Testis (tissue), 2 donors: ENCODE data around the gene POLD3.

Experiments used
- CTCF ChIP-seq, 3 experiments: fragments of 450-650 bp in 2 of 3; fragments of 200-600 bp in 1 of 3; sonication (generic) in 1 of 3; IDR thresholded peaks; one replicate each; pipeline ENCODE4 v1.5.1; 2016 to 2019; ENCODE audit warnings: antibody characterized with exemption in 3 of 3, mild to moderate bottlenecking in 2 of 3, moderate library complexity in 1 of 3
- POLR2A ChIP-seq: fragments of 450-650 bp; IDR thresholded peaks from one replicate; pipeline ENCODE4 v1.6.1; 2017; ENCODE audit warnings: antibody characterized with exemption, mild to moderate bottlenecking, moderate library complexity

DNA sequence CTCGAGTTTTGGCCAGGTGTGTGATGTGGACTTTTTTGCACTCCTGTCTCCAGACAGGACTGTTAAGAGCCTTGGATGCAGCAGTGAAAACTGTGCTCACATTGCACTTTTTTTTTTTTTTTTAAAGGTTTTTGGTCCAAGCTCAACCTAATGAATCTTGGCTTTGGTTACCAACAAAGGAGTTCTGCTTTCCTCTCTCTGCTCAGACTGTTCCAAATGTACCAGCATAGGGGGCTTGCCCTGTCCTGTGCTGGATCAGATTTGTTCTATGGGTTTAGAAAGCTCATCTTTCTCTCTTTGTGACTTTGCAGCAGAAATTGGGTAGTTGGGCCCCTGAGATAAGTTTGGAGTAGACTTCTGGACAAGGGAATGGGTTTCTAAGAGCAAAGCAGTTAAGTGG, 45.3 kb downstream of the POLD3 start:
- TF ChIP-seq CTCF (IDR thresholded peaks at IDR 0.05): no peak
- TF ChIP-seq POLR2A: no peak
